ENCODE results near the gene NCCRP1. TPM values are rescaled to one million over a fixed set of nuclear protein-coding genes. Genes with fewer than 3 reads are reported as not detected.
"Not testable (repeated sequence)": the region's sequence is repeated elsewhere in the genome, so short reads cannot be mapped to it uniquely, and the experiment has no call there.

Gene NCCRP1
- total RNA-seq, 3 donors from 2014 or later: 0.66 to 2.9 TPM; not detected in 1

DNA sequence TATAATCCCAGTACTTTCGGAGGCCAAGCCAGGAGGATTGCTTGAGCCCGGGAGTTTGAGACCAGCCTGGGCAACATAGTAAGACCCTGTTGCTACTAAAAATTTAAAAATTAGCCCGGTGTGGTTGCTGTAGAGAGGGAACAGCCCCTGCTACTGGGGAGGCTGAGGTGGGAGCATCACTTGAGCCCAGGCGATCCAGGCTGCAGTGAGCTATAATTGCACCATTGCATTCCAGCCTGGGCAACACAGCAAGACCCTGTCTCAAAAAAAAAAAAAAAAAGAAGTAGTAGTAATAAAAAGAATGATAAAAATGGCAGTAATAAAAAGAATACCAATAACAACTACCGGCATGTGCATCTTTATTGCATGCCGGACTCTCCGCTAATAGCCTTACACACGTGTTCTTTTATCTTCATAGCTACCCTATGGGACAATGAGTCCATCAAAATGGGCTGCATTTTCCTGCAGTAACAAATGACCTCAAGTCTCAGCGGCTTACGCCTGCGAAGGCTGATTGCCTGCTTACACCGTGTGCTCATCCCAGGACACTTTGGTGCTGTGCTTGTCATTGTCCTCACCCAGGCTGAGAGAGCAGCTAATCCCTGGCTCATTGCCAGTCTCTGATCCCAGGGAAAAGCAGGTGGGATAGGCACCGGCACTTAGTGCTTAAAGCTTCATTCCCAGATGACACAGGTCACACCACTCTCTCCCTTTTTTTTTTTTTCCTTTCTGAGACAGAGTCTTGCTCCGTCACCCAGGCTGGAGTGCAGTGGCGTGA lies 21.7 kb downstream of the NCCRP1 start:
- no peak for TF ChIP-seq POLR2A (IDR thresholded peaks at IDR 0.05)
- TF ChIP-seq POLR2AphosphoS5 (IDR thresholded peaks at IDR 0.05): no peak
- TF ChIP-seq, protein P1, sequence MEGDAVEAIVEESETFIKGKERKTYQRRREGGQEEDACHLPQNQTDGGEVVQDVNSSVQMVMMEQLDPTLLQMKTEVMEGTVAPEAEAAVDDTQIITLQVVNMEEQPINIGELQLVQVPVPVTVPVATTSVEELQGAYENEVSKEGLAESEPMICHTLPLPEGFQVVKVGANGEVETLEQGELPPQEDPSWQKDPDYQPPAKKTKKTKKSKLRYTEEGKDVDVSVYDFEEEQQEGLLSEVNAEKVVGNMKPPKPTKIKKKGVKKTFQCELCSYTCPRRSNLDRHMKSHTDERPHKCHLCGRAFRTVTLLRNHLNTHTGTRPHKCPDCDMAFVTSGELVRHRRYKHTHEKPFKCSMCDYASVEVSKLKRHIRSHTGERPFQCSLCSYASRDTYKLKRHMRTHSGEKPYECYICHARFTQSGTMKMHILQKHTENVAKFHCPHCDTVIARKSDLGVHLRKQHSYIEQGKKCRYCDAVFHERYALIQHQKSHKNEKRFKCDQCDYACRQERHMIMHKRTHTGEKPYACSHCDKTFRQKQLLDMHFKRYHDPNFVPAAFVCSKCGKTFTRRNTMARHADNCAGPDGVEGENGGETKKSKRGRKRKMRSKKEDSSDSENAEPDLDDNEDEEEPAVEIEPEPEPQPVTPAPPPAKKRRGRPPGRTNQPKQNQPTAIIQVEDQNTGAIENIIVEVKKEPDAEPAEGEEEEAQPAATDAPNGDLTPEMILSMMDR (IDR thresholded peaks at IDR 0.05): no peak
- Histone ChIP-seq H3K27ac (no peak overlapping the region), H3K4me3 (no peak overlapping the region), H3K9me3 (peaks cover 0 to 4% of the 10 kb centered on the region in 2 donors), H3K4me1 (no peaks in the 10 kb centered on the region), H3K36me3 (no peaks in the 10 kb centered on the region), H3K27me3 (no peaks in the 10 kb centered on the region)
- intact Hi-C loops (cut with DNase I; ENCODE audit: low total_unique reads): no loop called here
- DNase-seq (ENCODE audit: low spot score in 2 of 2): no peak

DNA sequence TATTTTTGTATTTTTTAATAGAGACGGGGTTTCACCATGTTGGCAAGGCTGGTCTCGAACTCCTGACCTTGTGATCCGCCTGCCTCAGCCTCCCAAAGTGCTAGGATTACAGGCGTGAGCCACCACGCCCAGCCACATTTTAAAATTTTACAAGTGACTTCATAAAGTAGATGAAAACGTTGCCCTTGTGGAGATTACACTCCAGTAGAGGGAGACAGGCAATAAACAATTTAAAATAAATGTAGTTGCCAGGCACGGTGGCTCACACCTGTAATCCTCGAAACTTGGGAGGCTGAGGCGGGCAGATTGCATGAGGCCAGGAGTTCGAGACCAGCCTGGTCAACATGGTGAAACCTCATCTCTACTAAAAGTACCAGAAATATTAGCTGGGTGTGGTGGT lies 22.3 kb downstream of the NCCRP1 start:
- intact Hi-C loops (cut with DNase I; ENCODE audit: low total_unique reads); H3K27me3 ChIP-seq; H3K9me3 ChIP-seq: not testable (repeated sequence)

DNA sequence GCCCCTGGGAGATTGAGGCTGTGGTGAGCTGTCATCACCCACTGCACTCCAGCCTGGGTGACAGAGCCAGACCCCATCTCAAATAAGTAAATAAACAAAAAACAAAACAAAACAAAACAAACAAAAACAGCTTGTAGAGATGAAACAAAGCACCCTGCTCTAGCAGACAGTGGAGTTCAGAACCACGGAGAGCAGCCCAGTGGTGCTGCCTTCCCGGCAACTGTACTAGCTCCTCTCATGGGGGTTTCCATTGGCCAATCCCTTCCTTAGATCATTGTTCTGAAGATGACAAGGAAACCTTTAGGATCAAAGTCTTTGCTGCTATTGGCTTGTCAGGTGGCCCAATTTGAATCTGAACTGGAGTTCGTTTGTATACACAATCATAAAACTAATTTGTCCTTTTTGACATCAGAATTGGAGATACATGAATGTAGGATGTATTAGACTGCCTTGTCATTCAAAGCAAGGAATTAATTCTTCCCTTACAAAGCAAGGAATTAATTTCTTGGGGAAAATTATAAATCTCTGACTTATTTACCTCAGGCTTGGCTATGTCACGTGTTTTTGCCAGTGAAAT lies 27.0 kb downstream of the NCCRP1 start:
- no peak overlapping the region for H3K27ac ChIP-seq
- H3K9me3 ChIP-seq: no peaks in the 10 kb centered on the region
- no peaks in the 10 kb centered on the region for H3K27me3 ChIP-seq
- DNase-seq (ENCODE audit: low spot score in 2 of 2): no peak
- intact Hi-C loops (cut with DNase I; ENCODE audit: low total_unique reads): no loop called here
- H3K36me3 ChIP-seq: no peaks in the 10 kb centered on the region
- no peaks in the 10 kb centered on the region for H3K4me1 ChIP-seq
- TF ChIP-seq POLR2A (IDR thresholded peaks at IDR 0.05): no peak
- TF ChIP-seq, protein P1 (IDR thresholded peaks at IDR 0.05): no peak
- no peak for TF ChIP-seq POLR2AphosphoS5 (IDR thresholded peaks at IDR 0.05)
- no peak overlapping the region for H3K4me3 ChIP-seq

More for the DNA sequence above, 22.3 kb downstream of the NCCRP1 start:
- not testable (repeated sequence) for H3K36me3 ChIP-seq; H3K4me3 ChIP-seq; DNase-seq (ENCODE audit: low spot score in 2 of 2); H3K27ac ChIP-seq; H3K4me1 ChIP-seq

DNA sequence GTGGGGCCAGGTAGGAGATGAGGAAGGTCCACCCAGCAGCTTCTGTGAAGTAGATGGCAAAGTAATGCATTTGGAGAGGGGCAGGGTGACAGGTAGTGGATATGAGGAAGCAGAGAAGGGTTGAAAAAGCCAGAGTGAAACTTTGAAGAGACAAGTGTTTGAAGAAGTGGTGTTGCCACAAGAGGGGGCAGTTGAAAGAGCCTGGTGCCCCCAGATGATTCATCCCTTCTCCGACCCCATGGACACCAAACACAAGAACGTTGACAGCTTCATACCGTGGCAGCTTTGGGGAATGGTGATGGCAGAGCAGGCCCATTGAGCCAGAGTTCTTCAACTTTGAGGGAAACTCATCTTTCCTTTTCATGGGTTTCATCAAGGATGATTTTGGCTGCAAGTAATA lies 28.1 kb downstream of the NCCRP1 start:
- H3K27ac ChIP-seq: no peak overlapping the region
- DNase-seq (ENCODE audit: low spot score in 2 of 2): no peak
- TF ChIP-seq POLR2AphosphoS5 (IDR thresholded peaks at IDR 0.05) (no peak), POLR2A (IDR thresholded peaks at IDR 0.05) (no peak)
- TF ChIP-seq, protein P1 (IDR thresholded peaks at IDR 0.05): no peak
- no peaks in the 10 kb centered on the region for H3K4me1 ChIP-seq
- H3K36me3 ChIP-seq: no peaks in the 10 kb centered on the region
- intact Hi-C loops (cut with DNase I; ENCODE audit: low total_unique reads): no loop called here
- no peaks in the 10 kb centered on the region for H3K27me3 ChIP-seq
- H3K4me3 ChIP-seq: no peak overlapping the region
- no peaks in the 10 kb centered on the region for H3K9me3 ChIP-seq

DNA sequence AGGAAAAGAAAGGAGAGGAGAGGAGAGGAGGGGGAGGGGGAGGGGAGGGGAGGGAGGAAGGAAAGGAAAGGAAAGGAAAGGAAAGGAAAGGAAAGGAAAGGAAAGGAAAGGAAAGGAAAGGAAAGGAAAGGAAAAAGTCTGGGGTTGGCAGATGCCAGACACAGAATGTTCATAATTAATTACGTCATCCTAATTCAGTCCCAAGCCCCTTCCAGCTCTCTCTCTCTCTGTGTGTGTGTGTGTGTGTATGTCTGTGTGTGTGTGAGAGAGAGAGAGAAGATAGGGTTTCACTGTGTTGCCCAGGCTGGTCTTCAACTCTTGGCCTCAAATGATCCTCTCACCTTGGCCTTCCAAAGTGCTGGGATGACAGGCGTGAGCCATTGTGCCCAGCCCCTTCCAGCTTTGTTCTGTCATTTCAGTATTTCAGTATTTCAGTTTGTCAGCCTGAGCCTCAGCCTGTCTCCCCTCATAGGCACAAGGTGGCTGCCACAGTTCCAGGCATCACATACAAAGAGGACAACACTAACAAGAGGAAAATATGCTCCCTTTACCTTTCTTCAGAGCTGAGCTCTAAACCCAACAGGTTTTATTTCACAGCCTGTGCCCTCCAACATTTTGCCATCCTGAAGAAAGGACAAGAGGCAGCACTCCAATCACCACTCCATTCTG lies 33.5 kb downstream of the NCCRP1 start:
- peaks cover 0 to 4% of the 10 kb centered on the region in 2 donors for H3K9me3 ChIP-seq
- intact Hi-C loops (cut with DNase I; ENCODE audit: low total_unique reads): no loop called here
- TF ChIP-seq, protein P1 (IDR thresholded peaks at IDR 0.05): no peak
- TF ChIP-seq POLR2AphosphoS5 (IDR thresholded peaks at IDR 0.05) (no peak), POLR2A (IDR thresholded peaks at IDR 0.05) (no peak)
- H3K27ac ChIP-seq: no peak overlapping the region
- H3K27me3 ChIP-seq: no peaks in the 10 kb centered on the region
- no peak overlapping the region for H3K4me3 ChIP-seq
- no peaks in the 10 kb centered on the region for H3K4me1 ChIP-seq
- no peaks in the 10 kb centered on the region for H3K36me3 ChIP-seq
- DNase-seq (ENCODE audit: low spot score in 2 of 2): no peak
